ENCODE measurements around the gene HMG20B. TPM values are rescaled to one million over a fixed set of nuclear protein-coding genes. Genes with fewer than 3 reads are reported as not detected.

The HMG20B gene
- total RNA-seq, 1 donor from 2014 or later: 51.4 TPM

GRCh38 chr19:3606174-3606689 lies 33.5 kb downstream of the HMG20B start:
- Histone ChIP-seq H3K9me3 (ENCODE audit: low read depth) (no peaks in the 10 kb centered on the region), H3K27ac (no peak overlapping the region), H4K20me1 (ENCODE audit: low read depth) (no peaks in the 10 kb centered on the region), H3K36me3 (no peaks in the 10 kb centered on the region), H3K27me3 (peaks cover 37% of the 10 kb centered on the region), H2AFZ (replicated peaks) (peak overlapping the region; percentile 64), H3K79me2 (ENCODE audit: low read depth) (no peaks in the 10 kb centered on the region), H3K4me3 (peak overlapping the region; percentile 40), H3K4me2 (peak overlapping the region; percentile 80), H3F3A (ENCODE audit: low read depth) (peaks cover 14% of the 10 kb centered on the region), H3K9ac (no peak overlapping the region), H3K4me1 (peaks cover 12% of the 10 kb centered on the region)
- no peaks in the 10 kb centered on the region for H3K36me3 Mint-ChIP-seq
- H3K27ac Mint-ChIP-seq: no peak overlapping the region
- peak; percentile 52 for TF ChIP-seq EZH2 (IDR thresholded peaks at IDR 0.05)
- no peak for TF ChIP-seq EZH2phosphoT487 (IDR thresholded peaks at IDR 0.05)
- no peak for TF ChIP-seq CTCF (IDR thresholded peaks at IDR 0.05)
- peaks cover 11% of the 10 kb centered on the region for H3K4me1 Mint-ChIP-seq
- no peaks in the 10 kb centered on the region for H3K9me3 Mint-ChIP-seq
- peak; percentile 51 for DNase-seq (ENCODE audit: low spot score)
- no peak overlapping the region for H3K4me3 Mint-ChIP-seq
- peaks cover 5% of the 10 kb centered on the region for H3K27me3 Mint-ChIP-seq (ENCODE audit: insufficient read depth, low read depth)

- peak; percentile 64 for DNase-seq (ENCODE audit: low spot score)
- peak within 1 kb of the TSS; percentile 40 for H3K4me3 ChIP-seq
- H3K27me3 ChIP-seq: peaks cover 37% of the 10 kb centered on the region
- H3F3A ChIP-seq (ENCODE audit: low read depth): peaks cover 14% of the 10 kb centered on the region
- no peak within 1 kb of the TSS for H3K27ac Mint-ChIP-seq
- TF ChIP-seq EZH2 (IDR thresholded peaks at IDR 0.05) (no peak), EZH2phosphoT487 (IDR thresholded peaks at IDR 0.05) (no peak), CTCF (IDR thresholded peaks at IDR 0.05) (no peak)
- H3K4me1 ChIP-seq: peaks cover 12% of the 10 kb centered on the region
- H4K20me1 ChIP-seq (ENCODE audit: low read depth): no peaks in the 10 kb centered on the region
- H3K4me2 ChIP-seq: peak within 1 kb of the TSS; percentile 80
- H3K4me3 Mint-ChIP-seq: peak within 1 kb of the TSS; percentile 18
- no peaks in the 10 kb centered on the region for H3K36me3 ChIP-seq
- no peaks in the 10 kb centered on the region for H3K79me2 ChIP-seq (ENCODE audit: low read depth)
- no peaks in the 10 kb centered on the region for H3K9me3 Mint-ChIP-seq
- H3K9ac ChIP-seq: no peak within 1 kb of the TSS
- peaks cover 11% of the 10 kb centered on the region for H3K4me1 Mint-ChIP-seq
- peak within 1 kb of the TSS; percentile 79 for H2AFZ ChIP-seq (replicated peaks)
- H3K27ac ChIP-seq: no peak within 1 kb of the TSS
- H3K36me3 Mint-ChIP-seq: no peaks in the 10 kb centered on the region
- H3K9me3 ChIP-seq (ENCODE audit: low read depth): no peaks in the 10 kb centered on the region
- H3K27me3 Mint-ChIP-seq (ENCODE audit: insufficient read depth, low read depth): peaks cover 5% of the 10 kb centered on the region
Observed at GRCh38 chr19:3606690-3607289, 34.0 kb downstream of the HMG20B start, which contains the start of gene TBXA2R. TBXA2R (minus strand) TSS chr19:3606875; CDS start chr19:3600634, 6,241 bp downstream.

GRCh38 chr19:3607303-3608078 lies 34.7 kb downstream of the HMG20B start:
- no peak overlapping the region for H3K27ac Mint-ChIP-seq
- Histone ChIP-seq H4K20me1 (ENCODE audit: low read depth) (no peaks in the 10 kb centered on the region), H3K9me3 (ENCODE audit: low read depth) (no peaks in the 10 kb centered on the region), H3K27me3 (peaks cover 37% of the 10 kb centered on the region), H3K4me3 (peak overlapping the region; percentile 40), H3K9ac (no peak overlapping the region), H3K27ac (no peak overlapping the region), H2AFZ (replicated peaks) (peak overlapping the region; percentile 79), H3K4me2 (peak overlapping the region; percentile 80), H3K36me3 (no peaks in the 10 kb centered on the region), H3F3A (ENCODE audit: low read depth) (peaks cover 14% of the 10 kb centered on the region), H3K79me2 (ENCODE audit: low read depth) (no peaks in the 10 kb centered on the region), H3K4me1 (peaks cover 12% of the 10 kb centered on the region)
- peak overlapping the region; percentile 39 for H3K4me3 Mint-ChIP-seq
- TF ChIP-seq CTCF (IDR thresholded peaks at IDR 0.05) (no peak), EZH2phosphoT487 (IDR thresholded peaks at IDR 0.05) (no peak), EZH2 (IDR thresholded peaks at IDR 0.05) (no peak)
- H3K27me3 Mint-ChIP-seq (ENCODE audit: insufficient read depth, low read depth): peaks cover 5% of the 10 kb centered on the region
- H3K4me1 Mint-ChIP-seq: peaks cover 11% of the 10 kb centered on the region
- no peaks in the 10 kb centered on the region for H3K36me3 Mint-ChIP-seq
- DNase-seq (ENCODE audit: low spot score): peak; percentile 66
- no peaks in the 10 kb centered on the region for H3K9me3 Mint-ChIP-seq
